Natural killer cell (primary cell): Measurements from ENCODE around the gene TM4SF4. TPM values are rescaled to one million over a fixed set of nuclear protein-coding genes. Genes with fewer than 3 reads are reported as not detected.
A peak's percentile ranks its signal among the peaks of the same experiment; 100 is the strongest.

Source experiments
- ATAC-seq, 3 donors: fragments of 150-1000 bp in 2 of 3; fragments of 200-7000 bp in 1 of 3; cut with Tn5 transposase; 1 replicate in 1 of 3; 2 replicates in 2 of 3; pipeline ENCODE4 v1.10.0; 2021; ENCODE audit warnings: mild to moderate bottlenecking in 2 of 3, moderate library complexity in 2 of 3
- DNase-seq, 2 donors: peaks; one replicate each; pipeline versions ENCODE4 v3.0.0 to v3.0.0-alpha.2; 2013 to 2021; ENCODE audit warnings: mixed read lengths in 1 of 2
- H3K27ac ChIP-seq: one replicate; pipeline ENCODE4 v1.5.1; 2013; ENCODE audit warnings: mild to moderate bottlenecking, low read length
- H3K27me3 ChIP-seq: one replicate; pipeline ENCODE4 v1.6.1; 2013; ENCODE audit warnings: low read length; ENCODE audit not compliant: control insufficient read depth, insufficient read depth
- H3K36me3 ChIP-seq: one replicate; pipeline ENCODE4 v1.6.1; 2013; ENCODE audit warnings: low read length; ENCODE audit not compliant: control insufficient read depth, insufficient read depth
- H3K4me1 ChIP-seq: one replicate; pipeline ENCODE4 v1.6.1; 2013; ENCODE audit warnings: low read length; ENCODE audit not compliant: control insufficient read depth, insufficient read depth
- H3K4me3 ChIP-seq: one replicate; pipeline ENCODE4 v1.5.1; 2013; ENCODE audit warnings: low read length
- H3K9me3 ChIP-seq: one replicate; pipeline ENCODE4 v1.6.1; 2013; ENCODE audit warnings: low read length; ENCODE audit not compliant: control insufficient read depth, insufficient read depth
- H3K27ac Mint-ChIP-seq, 2 donors: one replicate each; pipeline ENCODE4 v1.8.0; 2022; ENCODE audit warnings: mild to moderate bottlenecking in 2 of 2, mixed read lengths in 2 of 2, moderate library complexity in 1 of 2
- H3K27me3 Mint-ChIP-seq, 2 donors: one replicate each; pipeline ENCODE4 v1.8.0; 2022; ENCODE audit warnings: low read depth in 2 of 2, mixed read lengths in 2 of 2
- H3K36me3 Mint-ChIP-seq: one replicate; pipeline ENCODE4 v1.8.0; 2022; ENCODE audit warnings: mixed read lengths
- H3K4me1 Mint-ChIP-seq, 2 donors: one replicate each; pipeline ENCODE4 v1.8.0; 2022; ENCODE audit warnings: mixed read lengths in 2 of 2
- H3K4me3 Mint-ChIP-seq: one replicate; pipeline ENCODE4 v1.8.0; 2022; ENCODE audit warnings: mild to moderate bottlenecking, moderate library complexity, mixed read lengths
- H3K9me3 Mint-ChIP-seq, 2 donors: one replicate each; pipeline ENCODE4 v1.8.0; 2022; ENCODE audit warnings: mixed read lengths in 2 of 2
- WGBS: methylation state at CpG from one replicate; pipeline ENCODE4 v1.1.7; 2013; ENCODE audit warnings: missing lambda C conversion rate; ENCODE audit not compliant: insufficient coverage; 5-methylcytosine and 5-hydroxymethylcytosine counted together
- intact Hi-C: fragments of 100-400 bp; cut with micrococcal nuclease; formaldehyde crosslinking; loops from one replicate; pipeline ENCODE4 v1.14.2; 2022
- total RNA-seq, 4 donors: library from RNA; stranded (reverse); fragments of 120-200 nt in 1 of 4; gene quantifications; one replicate each; pipeline versions ENCODE4 v1.2.3 to v1.2.4, GENCODE V29; 2013 to 2022
- TF ChIP-seq, protein P1 (sequence below): fragments of 200-600 bp; IDR thresholded peaks from one replicate; pipeline ENCODE4 v1.8.0; 2022; ENCODE audit warnings: antibody characterized with exemption

TM4SF4 gene
- total RNA-seq, 3 donors from 2014 or later (not counting 1 experiment from before 2014, with no cell fraction given): not detected

DNA sequence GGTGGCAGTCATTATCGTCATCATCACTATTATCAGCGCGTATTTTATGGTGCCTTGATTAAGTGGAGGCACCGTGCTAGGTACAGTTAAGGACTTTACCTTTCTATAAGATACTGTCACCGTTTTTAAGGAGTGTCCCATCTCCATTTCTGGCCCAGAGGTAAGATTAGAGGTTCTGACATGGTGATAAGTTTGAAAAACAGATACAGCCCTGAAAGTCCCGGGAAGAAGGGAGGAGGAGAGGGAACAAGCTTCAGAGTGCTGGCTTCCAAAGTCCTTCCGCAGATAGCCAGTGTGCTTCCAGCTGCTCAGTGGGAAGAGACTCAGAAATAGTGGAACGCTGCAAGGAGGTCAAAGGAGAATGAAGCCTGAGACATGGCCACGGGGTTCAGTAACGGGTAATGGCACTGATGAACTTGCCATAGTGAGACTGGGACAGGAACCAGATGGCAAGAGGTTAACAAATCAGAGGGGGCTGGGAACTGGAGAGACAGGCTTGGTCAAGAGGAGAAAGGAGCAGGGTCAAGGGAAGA is 9.1 kb upstream of the TM4SF4 start:
- no peaks in the 10 kb centered on the region for H3K36me3 ChIP-seq
- no peaks in the 10 kb centered on the region for H3K27me3 ChIP-seq
- Mint-ChIP-seq H3K4me1 (peaks cover 0 to 9% of the 10 kb centered on the region in 2 donors), H3K27me3 (no peaks in the 10 kb centered on the region), H3K9me3 (no peaks in the 10 kb centered on the region), H3K27ac (no peak overlapping the region), H3K36me3 (no peaks in the 10 kb centered on the region), H3K4me3 (no peak overlapping the region)
- WGBS: 77% methylated on average over 10 of the region's 10 CpGs
- ATAC-seq (no peak), DNase-seq (no peak)
- H3K27ac ChIP-seq: no peak overlapping the region
- intact Hi-C loops: no loop called here
- no peaks in the 10 kb centered on the region for H3K4me1 ChIP-seq
- H3K4me3 ChIP-seq: no peak overlapping the region
- no peaks in the 10 kb centered on the region for H3K9me3 ChIP-seq
- TF ChIP-seq, protein P1, sequence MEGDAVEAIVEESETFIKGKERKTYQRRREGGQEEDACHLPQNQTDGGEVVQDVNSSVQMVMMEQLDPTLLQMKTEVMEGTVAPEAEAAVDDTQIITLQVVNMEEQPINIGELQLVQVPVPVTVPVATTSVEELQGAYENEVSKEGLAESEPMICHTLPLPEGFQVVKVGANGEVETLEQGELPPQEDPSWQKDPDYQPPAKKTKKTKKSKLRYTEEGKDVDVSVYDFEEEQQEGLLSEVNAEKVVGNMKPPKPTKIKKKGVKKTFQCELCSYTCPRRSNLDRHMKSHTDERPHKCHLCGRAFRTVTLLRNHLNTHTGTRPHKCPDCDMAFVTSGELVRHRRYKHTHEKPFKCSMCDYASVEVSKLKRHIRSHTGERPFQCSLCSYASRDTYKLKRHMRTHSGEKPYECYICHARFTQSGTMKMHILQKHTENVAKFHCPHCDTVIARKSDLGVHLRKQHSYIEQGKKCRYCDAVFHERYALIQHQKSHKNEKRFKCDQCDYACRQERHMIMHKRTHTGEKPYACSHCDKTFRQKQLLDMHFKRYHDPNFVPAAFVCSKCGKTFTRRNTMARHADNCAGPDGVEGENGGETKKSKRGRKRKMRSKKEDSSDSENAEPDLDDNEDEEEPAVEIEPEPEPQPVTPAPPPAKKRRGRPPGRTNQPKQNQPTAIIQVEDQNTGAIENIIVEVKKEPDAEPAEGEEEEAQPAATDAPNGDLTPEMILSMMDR: no peak

GRCh38 chr3:149466192-149466591 is 8.3 kb upstream of the TM4SF4 start:
- WGBS: 92% methylated on average over 4 of the region's 4 CpGs
- no peaks in the 10 kb centered on the region for H3K27me3 ChIP-seq
- intact Hi-C loops: no loop called here
- no peak overlapping the region for H3K4me3 ChIP-seq
- Mint-ChIP-seq H3K4me1 (peaks cover 0 to 9% of the 10 kb centered on the region in 2 donors), H3K9me3 (no peaks in the 10 kb centered on the region), H3K27me3 (no peaks in the 10 kb centered on the region), H3K4me3 (no peak overlapping the region), H3K27ac (no peak overlapping the region), H3K36me3 (no peaks in the 10 kb centered on the region)
- H3K27ac ChIP-seq: no peak overlapping the region
- no peak for ATAC-seq
- no peaks in the 10 kb centered on the region for H3K36me3 ChIP-seq
- no peaks in the 10 kb centered on the region for H3K4me1 ChIP-seq
- TF ChIP-seq, protein P1: no peak
- no peak for DNase-seq
- no peaks in the 10 kb centered on the region for H3K9me3 ChIP-seq

GRCh38 chr3:149468504-149469212 is 5.8 kb upstream of the TM4SF4 start:
- H3K4me3 Mint-ChIP-seq: no peak overlapping the region
- no CpG with 5 or more reads among the region's 2 CpGs for WGBS

More at GRCh38 chr3:149468504-149469212, 5.8 kb upstream of the TM4SF4 start:
- no peak overlapping the region for H3K27ac Mint-ChIP-seq
- no peaks in the 10 kb centered on the region for H3K9me3 Mint-ChIP-seq
- intact Hi-C loops: no loop called here
- TF ChIP-seq, protein P1: no peak
- H3K27ac ChIP-seq: no peak overlapping the region
- no peaks in the 10 kb centered on the region for H3K4me1 ChIP-seq
- DNase-seq: no peak
- no peaks in the 10 kb centered on the region for H3K9me3 ChIP-seq
- no peaks in the 10 kb centered on the region for H3K27me3 Mint-ChIP-seq
- H3K4me1 Mint-ChIP-seq: peaks cover 9 to 20% of the 10 kb centered on the region in 2 donors
- ATAC-seq: peak in 1 of 3 donors; percentile 35
- no peak overlapping the region for H3K4me3 ChIP-seq
- H3K27me3 ChIP-seq: no peaks in the 10 kb centered on the region
- no peaks in the 10 kb centered on the region for H3K36me3 Mint-ChIP-seq
- no peaks in the 10 kb centered on the region for H3K36me3 ChIP-seq
